ENCODE measurements around the gene ARID5B.

DNA sequence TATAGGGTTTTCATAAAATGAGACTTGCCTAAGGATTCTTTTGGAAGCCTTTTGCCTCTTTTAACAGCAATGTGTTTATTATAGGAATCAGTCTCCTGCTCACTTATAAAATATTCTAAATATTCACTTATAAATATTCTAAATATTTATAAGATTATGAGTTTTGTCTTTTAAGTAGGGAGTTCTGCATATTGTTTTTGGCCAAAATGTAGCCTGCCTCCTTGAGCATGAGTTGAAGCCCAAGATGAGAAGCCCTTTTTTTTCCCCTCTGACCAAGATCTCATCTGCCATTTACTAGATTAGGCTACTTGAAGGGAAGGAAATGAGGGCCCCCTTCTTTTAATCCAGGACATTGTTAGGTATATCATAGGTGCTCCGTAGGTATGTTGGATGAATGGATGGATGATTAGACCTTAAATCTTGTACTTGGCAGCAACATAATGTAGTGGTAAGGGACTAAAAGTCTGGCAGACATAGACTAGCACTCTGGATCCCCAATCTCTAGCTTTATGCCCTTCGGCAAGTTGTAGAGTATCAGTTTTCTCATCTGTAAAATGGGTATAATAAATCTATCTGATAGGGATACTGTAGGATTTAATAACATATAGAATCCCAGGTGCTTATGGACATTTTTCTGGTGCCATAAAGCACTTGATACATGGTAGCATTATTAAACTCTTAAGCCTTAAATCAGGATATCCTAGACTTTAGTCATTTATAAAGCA, 59.1 kb downstream of the ARID5B start:
- TF ChIP-seq POLR2A (IDR thresholded peaks at IDR 0.05; ENCODE audit: low read depth, low read length) = no peak
- TF ChIP-seq TAF1 (IDR thresholded peaks at IDR 0.05; ENCODE audit: low read depth, low read length) = no peak
- TF ChIP-seq POLR2AphosphoS5 (IDR thresholded peaks at IDR 0.05; ENCODE audit: low read depth, low read length) = no peak
- no peak for TF ChIP-seq SPI1 (IDR thresholded peaks at IDR 0.05; ENCODE audit: low read depth, low read length)

Measured in GM12891 (cell line).